ENCODE data around the gene MDFI. TPM values are rescaled to one million over a fixed set of nuclear protein-coding genes. Genes with fewer than 3 reads are reported as not detected.

MDFI gene
- total RNA-seq, 2 experiments from 2014 or later, result not detected

GRCh38 chr6:41647061-41647511 lies 8.8 kb downstream of the MDFI start:
- Mint-ChIP-seq H3K27ac (no peak overlapping the region), H3K36me3 (no peaks in the 10 kb centered on the region), H3K4me1 (ENCODE audit: low read depth) (no peaks in the 10 kb centered on the region), H3K9me3 (no peaks in the 10 kb centered on the region), H3K4me3 (no peak overlapping the region), H3K27me3 (peaks cover 9% of the 10 kb centered on the region)
- DNase-seq, result no peak
- intact Hi-C loops (cut with micrococcal nuclease), result no loop called here
- POLR2A ChIA-PET, result no interaction called here
- CTCF ChIA-PET, result no interaction called here

- DNase-seq, result no peak
- H3K27ac Mint-ChIP-seq, result no peak overlapping the region
- ChIA-PET CTCF (interaction anchor here (1.1 kb wide), 1 partner anchor 223 kb away, joined by 3 read pairs; no protein-coding TSS in a partner anchor), POLR2A (no interaction called here)
- no peaks in the 10 kb centered on the region for H3K9me3 Mint-ChIP-seq
- no peaks in the 10 kb centered on the region for H3K4me1 Mint-ChIP-seq (ENCODE audit: low read depth)
- H3K27me3 Mint-ChIP-seq, result peaks cover 4% of the 10 kb centered on the region
- H3K4me3 Mint-ChIP-seq, result no peak overlapping the region
- no peaks in the 10 kb centered on the region for H3K36me3 Mint-ChIP-seq
- intact Hi-C loops (cut with micrococcal nuclease), result no loop called here
These were observed 9.9 kb downstream of the MDFI start for GRCh38 chr6:41648070-41648585.

- intact Hi-C loops (cut with micrococcal nuclease), result no loop called here
- Mint-ChIP-seq H3K27me3 (peaks cover 4% of the 10 kb centered on the region), H3K9me3 (no peaks in the 10 kb centered on the region), H3K27ac (no peak overlapping the region), H3K4me1 (ENCODE audit: low read depth) (no peaks in the 10 kb centered on the region), H3K4me3 (no peak overlapping the region), H3K36me3 (no peaks in the 10 kb centered on the region)
- ChIA-PET POLR2A (no interaction called here), CTCF (interaction anchor here (1.1 kb wide), 1 partner anchor 224 kb away, joined by 3 read pairs; no protein-coding TSS in a partner anchor)
- no peak for DNase-seq
These were observed 10.7 kb downstream of the MDFI start for GRCh38 chr6:41648921-41649320.

DNA sequence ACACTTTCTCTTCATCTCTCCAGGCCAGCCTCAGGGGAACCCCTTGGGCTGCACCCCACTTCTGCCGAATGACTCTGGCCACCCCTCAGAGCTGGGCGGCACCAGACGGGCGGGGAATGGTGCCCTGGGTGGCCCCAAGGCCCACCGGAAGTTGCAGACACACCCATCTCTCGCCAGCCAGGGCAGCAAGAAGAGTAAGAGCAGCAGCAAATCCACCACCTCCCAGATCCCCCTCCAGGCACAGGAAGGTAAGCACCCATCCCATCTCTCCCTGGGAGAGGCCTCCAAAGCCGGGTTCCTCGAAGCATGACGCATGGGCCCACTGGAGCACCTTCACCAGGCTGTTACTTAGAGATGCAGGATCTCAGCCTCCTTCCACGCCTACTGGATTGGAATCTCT lies 11.3 kb downstream of the MDFI start:
- intact Hi-C loops (cut with micrococcal nuclease), result no loop called here
- H3K36me3 Mint-ChIP-seq, result no peaks in the 10 kb centered on the region
- CTCF ChIA-PET, result no interaction called here

GRCh38 chr6:41650120-41650519 lies 11.9 kb downstream of the MDFI start:
- Mint-ChIP-seq H3K27me3 (peaks cover 7% of the 10 kb centered on the region), H3K36me3 (no peaks in the 10 kb centered on the region), H3K9me3 (no peaks in the 10 kb centered on the region), H3K4me3 (no peak overlapping the region), H3K4me1 (ENCODE audit: low read depth) (no peaks in the 10 kb centered on the region), H3K27ac (no peak overlapping the region)
- DNase-seq, result no peak
- intact Hi-C loops (cut with micrococcal nuclease), result no loop called here
- ChIA-PET CTCF (interaction anchor here (1.4 kb wide), 1 partner anchor 48 kb away, joined by 3 read pairs; no protein-coding TSS in a partner anchor), POLR2A (no interaction called here)

More for the DNA sequence above, 11.3 kb downstream of the MDFI start:
- H3K27me3 Mint-ChIP-seq, result peaks cover 4% of the 10 kb centered on the region
- POLR2A ChIA-PET, result no interaction called here
- H3K4me3 Mint-ChIP-seq, result no peak overlapping the region
- H3K9me3 Mint-ChIP-seq, result no peaks in the 10 kb centered on the region
- H3K4me1 Mint-ChIP-seq (ENCODE audit: low read depth), result no peaks in the 10 kb centered on the region
- no peak for DNase-seq
- no peak overlapping the region for H3K27ac Mint-ChIP-seq

DNA sequence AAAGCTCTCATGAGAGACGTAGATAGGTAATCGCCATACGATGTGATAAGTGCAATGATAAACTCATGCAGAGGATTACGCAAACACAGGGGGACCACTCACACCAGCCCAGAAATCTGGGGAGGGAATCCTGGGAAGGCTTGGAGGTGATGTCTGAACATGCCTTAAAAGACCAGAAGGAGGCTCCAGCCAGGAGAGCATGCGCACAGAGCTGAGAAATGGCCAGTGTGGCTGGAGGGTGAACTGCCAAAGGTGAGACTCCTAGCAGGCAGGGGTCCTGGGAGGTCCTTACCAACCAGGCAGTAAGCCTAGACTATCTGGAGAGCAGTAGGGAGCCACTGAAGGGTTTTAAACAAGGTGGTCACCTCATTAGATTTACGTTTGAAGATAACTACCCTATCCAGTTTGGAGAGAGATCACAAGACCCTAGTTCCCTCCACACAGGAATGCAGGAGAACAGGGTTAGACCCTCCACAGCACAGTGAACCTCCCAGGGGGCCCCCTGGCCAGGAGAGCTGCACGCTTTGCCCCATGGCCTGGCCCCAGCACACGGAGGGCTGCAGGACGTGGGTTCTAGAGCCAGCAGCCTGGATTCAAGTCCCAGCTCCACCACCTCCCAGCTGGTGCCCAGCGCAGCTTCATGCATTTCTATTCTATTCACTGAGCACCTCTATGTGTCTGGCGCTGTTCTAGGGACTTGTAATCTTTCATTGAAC lies 13.1 kb downstream of the MDFI start:
- Mint-ChIP-seq H3K4me3 (no peak overlapping the region), H3K27ac (no peak overlapping the region), H3K36me3 (no peaks in the 10 kb centered on the region), H3K4me1 (ENCODE audit: low read depth) (no peaks in the 10 kb centered on the region), H3K9me3 (no peaks in the 10 kb centered on the region), H3K27me3 (peaks cover 11% of the 10 kb centered on the region)
- intact Hi-C loops (cut with micrococcal nuclease), result no loop called here
- ChIA-PET POLR2A (no interaction called here), CTCF (interaction anchor here (1.4 kb wide), 1 partner anchor 49 kb away, joined by 3 read pairs; no protein-coding TSS in a partner anchor)
- DNase-seq, result no peak

DNA sequence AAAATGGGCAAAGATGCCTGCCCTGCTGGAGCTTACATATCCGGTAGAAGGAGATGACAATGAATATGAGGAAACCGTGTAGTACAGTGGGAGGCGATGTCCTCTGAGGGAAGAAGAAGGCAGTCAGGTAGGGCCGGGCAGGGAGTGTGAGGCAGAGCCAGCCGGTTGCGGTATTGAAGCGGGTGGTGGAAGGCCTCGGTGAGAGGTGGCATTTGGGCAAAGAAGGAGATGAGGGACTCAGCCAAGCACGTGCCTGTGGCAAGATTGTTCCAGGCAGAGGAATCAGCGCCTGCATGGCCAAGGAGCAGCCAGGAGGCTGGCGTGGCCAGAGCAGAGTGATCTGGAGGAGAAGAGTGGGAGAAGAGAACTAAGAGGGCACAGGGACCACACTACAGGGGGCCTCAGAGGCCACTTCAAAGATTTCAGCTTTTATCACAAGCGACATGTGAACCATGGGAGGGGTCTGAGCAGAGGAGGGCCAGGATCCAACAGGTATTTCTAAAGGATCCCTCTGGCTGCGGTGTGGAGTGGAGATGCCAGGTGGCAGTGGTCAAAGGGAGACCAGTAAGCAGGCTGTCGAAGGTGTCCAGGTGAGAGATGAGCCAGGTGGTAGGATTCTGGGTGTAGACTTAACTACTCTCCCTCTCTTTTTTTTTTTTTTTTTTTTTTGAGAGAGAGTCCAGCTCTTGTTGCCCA lies 13.8 kb downstream of the MDFI start:
- ChIA-PET POLR2A (interaction anchor here (0.6 kb wide), 1 partner anchor 42 kb away, joined by 3 read pairs; no protein-coding TSS in a partner anchor), CTCF (no interaction called here)
- no peaks in the 10 kb centered on the region for H3K36me3 Mint-ChIP-seq
- DNase-seq, result no peak
- peaks cover 9% of the 10 kb centered on the region for H3K27me3 Mint-ChIP-seq
- intact Hi-C loops (cut with micrococcal nuclease), result no loop called here
- H3K27ac Mint-ChIP-seq, result no peak overlapping the region
- H3K4me3 Mint-ChIP-seq, result no peak overlapping the region
- H3K9me3 Mint-ChIP-seq, result no peaks in the 10 kb centered on the region
- no peaks in the 10 kb centered on the region for H3K4me1 Mint-ChIP-seq (ENCODE audit: low read depth)

DNA sequence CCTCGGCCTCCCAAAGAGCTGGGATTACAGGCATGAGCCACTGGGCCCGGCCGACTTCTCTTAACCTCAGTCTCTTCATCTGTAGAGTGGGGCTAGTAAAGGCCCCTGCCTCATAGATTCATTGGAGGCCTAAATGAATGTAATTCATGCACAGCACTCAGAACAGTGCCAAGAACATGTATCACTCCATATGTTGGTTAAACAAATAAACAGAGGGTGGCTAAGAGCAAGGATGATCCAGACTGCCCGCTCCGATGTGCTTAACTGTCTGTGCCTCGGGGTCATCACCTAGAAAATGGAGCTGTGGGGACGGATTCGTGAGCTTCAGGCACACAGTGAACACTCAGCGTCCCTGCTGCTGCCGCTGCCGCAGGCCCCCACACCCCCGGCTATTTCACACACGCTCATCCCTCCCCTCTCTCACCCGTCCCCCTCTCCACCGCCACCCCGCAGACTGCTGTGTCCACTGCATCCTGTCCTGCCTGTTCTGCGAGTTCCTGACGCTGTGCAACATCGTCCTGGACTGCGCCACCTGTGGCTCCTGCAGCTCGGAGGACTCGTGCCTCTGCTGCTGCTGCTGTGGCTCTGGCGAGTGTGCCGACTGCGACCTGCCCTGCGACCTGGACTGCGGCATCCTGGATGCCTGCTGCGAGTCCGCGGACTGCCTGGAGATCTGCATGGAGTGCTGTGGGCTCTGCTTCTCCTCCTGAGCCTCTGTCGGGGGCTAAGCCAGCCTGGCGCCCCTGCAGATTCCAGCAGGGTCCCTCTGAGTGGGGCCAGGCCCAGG lies 14.8 kb downstream of the MDFI start:
- intact Hi-C loops (cut with micrococcal nuclease), result no loop called here
- ChIA-PET POLR2A (interaction anchor here (0.6 kb wide), 1 partner anchor 41 kb away, joined by 3 read pairs; no protein-coding TSS in a partner anchor), CTCF (no interaction called here)
- Mint-ChIP-seq H3K4me3 (no peak overlapping the region), H3K27ac (no peak overlapping the region), H3K36me3 (no peaks in the 10 kb centered on the region), H3K9me3 (no peaks in the 10 kb centered on the region), H3K4me1 (ENCODE audit: low read depth) (no peaks in the 10 kb centered on the region), H3K27me3 (peaks cover 16% of the 10 kb centered on the region)
- no peak for DNase-seq

DNA sequence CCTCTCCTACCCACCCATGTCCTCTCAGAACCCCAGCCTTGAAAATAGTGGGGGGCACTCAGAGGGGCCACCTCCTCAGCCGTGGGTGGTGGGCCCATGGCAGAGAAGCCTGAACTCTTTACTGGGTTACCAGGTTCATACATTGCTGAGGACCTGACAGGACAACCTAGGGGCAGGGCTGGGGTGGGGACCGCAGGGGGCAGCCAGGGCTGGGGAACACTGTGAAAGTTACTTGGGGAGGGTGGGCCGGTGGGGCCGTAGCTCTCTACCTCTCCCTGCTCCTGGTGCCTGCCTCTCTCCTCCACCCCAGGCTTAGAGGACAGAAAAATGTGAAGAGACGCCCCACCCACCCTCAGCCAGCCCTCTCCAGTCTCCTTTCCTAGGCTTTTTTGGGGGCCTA lies 15.4 kb downstream of the MDFI start:
- CTCF ChIA-PET, result no interaction called here
- intact Hi-C loops (cut with micrococcal nuclease), result no loop called here
- peaks cover 20% of the 10 kb centered on the region for H3K27me3 Mint-ChIP-seq

DNA sequence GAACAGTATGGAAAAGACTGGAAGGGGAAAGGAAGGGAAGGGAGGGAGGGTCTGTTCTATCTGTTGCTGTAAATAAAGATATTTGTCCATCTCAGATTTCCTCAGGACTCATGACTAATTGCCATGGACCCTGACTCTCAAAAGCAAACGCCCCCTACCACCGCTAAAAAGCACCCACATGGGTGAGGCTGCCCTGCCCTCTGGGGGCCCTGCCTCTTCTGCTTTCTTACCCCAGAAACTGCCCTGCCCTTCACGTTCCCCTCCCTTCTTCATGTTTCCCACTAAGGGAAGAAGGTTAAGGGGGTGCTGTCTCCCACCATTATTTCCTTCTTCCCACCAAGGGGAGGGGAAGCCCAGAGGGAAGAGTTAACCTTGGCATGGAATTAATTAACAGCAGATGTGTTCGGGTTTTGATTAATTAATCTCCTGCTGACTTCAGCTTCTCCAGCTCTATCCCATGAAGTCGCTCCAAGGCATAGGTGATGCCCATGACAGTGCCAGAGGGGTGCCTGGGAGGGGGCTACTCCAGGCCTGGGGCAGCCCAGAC lies 16.0 kb downstream of the MDFI start:
- POLR2A ChIA-PET, result no interaction called here
- no peak for DNase-seq
- no peaks in the 10 kb centered on the region for H3K36me3 Mint-ChIP-seq
- no peaks in the 10 kb centered on the region for H3K9me3 Mint-ChIP-seq
- H3K4me1 Mint-ChIP-seq (ENCODE audit: low read depth), result no peaks in the 10 kb centered on the region
- no peak overlapping the region for H3K4me3 Mint-ChIP-seq
- peaks cover 22% of the 10 kb centered on the region for H3K27me3 Mint-ChIP-seq
- H3K27ac Mint-ChIP-seq, result no peak overlapping the region
- CTCF ChIA-PET, result no interaction called here
- intact Hi-C loops (cut with micrococcal nuclease), result no loop called here

More for the DNA sequence above, 15.4 kb downstream of the MDFI start:
- Mint-ChIP-seq H3K4me3 (no peak overlapping the region), H3K36me3 (no peaks in the 10 kb centered on the region), H3K9me3 (no peaks in the 10 kb centered on the region), H3K4me1 (ENCODE audit: low read depth) (no peaks in the 10 kb centered on the region), H3K27ac (no peak overlapping the region)
- POLR2A ChIA-PET, result no interaction called here
- no peak for DNase-seq

- H3K4me1 Mint-ChIP-seq (ENCODE audit: low read depth), result no peaks in the 10 kb centered on the region
- no peak overlapping the region for H3K27ac Mint-ChIP-seq
- H3K36me3 Mint-ChIP-seq, result no peaks in the 10 kb centered on the region
- peaks cover 22% of the 10 kb centered on the region for H3K27me3 Mint-ChIP-seq
- no peak for DNase-seq
- ChIA-PET CTCF (no interaction called here), POLR2A (no interaction called here)
- H3K4me3 Mint-ChIP-seq, result no peak overlapping the region
- intact Hi-C loops (cut with micrococcal nuclease), result no loop called here
- H3K9me3 Mint-ChIP-seq, result no peaks in the 10 kb centered on the region
These were observed 16.5 kb downstream of the MDFI start for GRCh38 chr6:41654698-41655151.

GRCh38 chr6:41655176-41655575 lies 16.9 kb downstream of the MDFI start:
- no peaks in the 10 kb centered on the region for H3K4me1 Mint-ChIP-seq (ENCODE audit: low read depth)
- no peak for DNase-seq
- intact Hi-C loops (cut with micrococcal nuclease), result no loop called here
- H3K27me3 Mint-ChIP-seq, result peaks cover 23% of the 10 kb centered on the region
- ChIA-PET POLR2A (interaction anchor here (0.6 kb wide), 1 partner anchor 120 kb away, joined by 3 read pairs; no protein-coding TSS in a partner anchor), CTCF (no interaction called here)
- H3K27ac Mint-ChIP-seq, result no peak overlapping the region
- H3K9me3 Mint-ChIP-seq, result no peaks in the 10 kb centered on the region
- no peaks in the 10 kb centered on the region for H3K36me3 Mint-ChIP-seq
- H3K4me3 Mint-ChIP-seq, result no peak overlapping the region
